Stomach (tissue), 9 donors: Measurements from ENCODE around the gene AGAP1. TPM values are rescaled to one million over a fixed set of nuclear protein-coding genes. Genes with fewer than 3 reads are reported as not detected.

Experiments used
- DNase-seq, 2 donors: peaks; one replicate each; pipeline versions ENCODE4 v3.0.0 to v3.0.0-alpha.2; 2013 to 2019
- H3K27ac ChIP-seq, 5 donors: fragments of 200-600 bp in 4 of 5; sonication (generic) in 4 of 5; one replicate each; pipeline ENCODE4 v1.5.1; 2013 to 2019; ENCODE audit warnings: mild to moderate bottlenecking in 1 of 5, moderate library complexity in 1 of 5
- H3K27me3 ChIP-seq, 3 donors: fragments of 200-600 bp; sonication (generic); one replicate each; pipeline ENCODE4 v1.5.1; 2017 to 2019; ENCODE audit warnings: mixed run types in 1 of 3
- H3K36me3 ChIP-seq, 4 donors: fragments of 200-600 bp; sonication (generic); 1 replicate in 3 of 4; 2 replicates in 1 of 4; pipeline ENCODE4 v1.5.1; 2016 to 2019
- H3K4me1 ChIP-seq, 4 donors: fragments of 200-600 bp; sonication (generic); one replicate each; pipeline ENCODE4 v1.5.1; 2016 to 2019
- H3K4me3 ChIP-seq, 4 donors: fragments of 200-600 bp; sonication (generic) in 3 of 4; one replicate each; pipeline ENCODE4 v1.5.1; 2016 to 2019; ENCODE audit warnings: mild to moderate bottlenecking in 1 of 4
- H3K9me3 ChIP-seq, 4 donors: fragments of 200-600 bp; sonication (generic); one replicate each; pipeline ENCODE4 v1.5.1; 2016 to 2019
- CTCF ChIP-seq, 7 experiments: fragments of 450-650 bp in 4 of 7; fragments of 200-600 bp in 3 of 7; sonication (generic) in 3 of 7; IDR thresholded peaks; one replicate each; pipeline ENCODE4 v1.5.1; 2016 to 2019; ENCODE audit warnings: antibody characterized with exemption in 7 of 7, control low read depth in 2 of 7, mild to moderate bottlenecking in 1 of 7
- EP300 ChIP-seq: sonication (generic); formaldehyde crosslinking; IDR thresholded peaks from one replicate; pipeline ENCODE4 v1.6.1; 2017; ENCODE audit warnings: antibody characterized with exemption
- POLR2A ChIP-seq, 4 donors: fragments of 450-650 bp; IDR thresholded peaks; one replicate each; pipeline ENCODE4 v1.6.1; 2016; ENCODE audit warnings: antibody characterized with exemption in 4 of 4, control low read depth in 2 of 4, mild to moderate bottlenecking in 1 of 4, moderate library complexity in 1 of 4
- POLR2AphosphoS5 ChIP-seq, 3 donors: sonication (generic); formaldehyde crosslinking; IDR thresholded peaks; one replicate each; pipeline ENCODE4 v1.6.1; 2016; ENCODE audit warnings: antibody characterized with exemption in 3 of 3
- WGBS, 5 donors: extraction: QIAGEN DNeasy Blood & Tissue Kit in 3 of 5; methylation state at CpG; one replicate each; pipeline versions ENCODE4 v1.1.5 to v1.1.7; 2013 to 2018; 5-methylcytosine and 5-hydroxymethylcytosine counted together
- intact Hi-C: fragments of 100-400 bp; cut with DNase I; formaldehyde crosslinking; loops from one replicate; pipeline ENCODE4 v1.15.1; 2023; ENCODE audit warnings: low total_unique reads
- polyA plus RNA-seq, 3 donors: library from polyadenylated mRNA; stranded (reverse); fragments of 200-250 nt; gene quantifications; one replicate each; pipeline ENCODE4 v1.2.3, GENCODE V29; 2013
- total RNA-seq, 5 donors: library from RNA; depleted of rRNA; stranded (reverse); fragments of >200 nt; gene quantifications; one replicate each; pipeline versions ENCODE4 v1.1.0 to v1.2.3, GENCODE V29; 2014 to 2016
- donor health status: healthy with polysubstance abuse.
- donor health status: Bipolar disorder and iron deficiency.
- donor health status: healthy.

Gene AGAP1
- total and polyA plus RNA-seq, 8 donors, result 4.2 to 139 (median 35.0) TPM

GRCh38 chr2:236001166-236001828, 507.5 kb downstream of the AGAP1 start:
- no peaks in the 10 kb centered on the region for H3K9me3 ChIP-seq
- peaks cover 0 to 13% (median 12%) of the 10 kb centered on the region in 4 donors for H3K36me3 ChIP-seq
- no peaks in the 10 kb centered on the region for H3K4me1 ChIP-seq
- TF ChIP-seq EP300, result no peak
- TF ChIP-seq POLR2AphosphoS5 (IDR thresholded peaks at IDR 0.05), result no peak
- no peak for TF ChIP-seq CTCF (IDR thresholded peaks at IDR 0.05)
- peak in 1 of 2 donors; percentile 36 for DNase-seq
- WGBS, 5 donors, result 87 to 91% (median 89%) methylated on average over 20 of the region's 20 CpGs
- H3K4me3 ChIP-seq, result no peak overlapping the region
- intact Hi-C loops, result no loop called here
- no peaks in the 10 kb centered on the region for H3K27me3 ChIP-seq
- H3K27ac ChIP-seq, result no peak overlapping the region

- intact Hi-C loops, result no loop called here
- H3K27ac ChIP-seq, result no peak overlapping the region
- TF ChIP-seq POLR2A (IDR thresholded peaks at IDR 0.05), result no peak
- TF ChIP-seq CTCF (IDR thresholded peaks at IDR 0.05), result no peak
- no peak for TF ChIP-seq POLR2AphosphoS5 (IDR thresholded peaks at IDR 0.05)
- no peak for TF ChIP-seq EP300
- H3K4me1 ChIP-seq, result no peaks in the 10 kb centered on the region
- 86 to 98% (median 94%) methylated on average over 8 of the region's 8 CpGs for WGBS, 5 donors
- DNase-seq, result no peak
- H3K9me3 ChIP-seq, result no peaks in the 10 kb centered on the region
- H3K36me3 ChIP-seq, result peaks cover 0 to 13% (median 12%) of the 10 kb centered on the region in 4 donors
- no peaks in the 10 kb centered on the region for H3K27me3 ChIP-seq
- H3K4me3 ChIP-seq, result no peak overlapping the region
Measured at GRCh38 chr2:236001854-236002253, 508.0 kb downstream of the AGAP1 start.

GRCh38 chr2:236008006-236008405, 514.2 kb downstream of the AGAP1 start:
- Histone ChIP-seq H3K36me3 (peaks cover 0 to 9% (median 4%) of the 10 kb centered on the region in 4 donors), H3K27me3 (no peaks in the 10 kb centered on the region), H3K27ac (no peak overlapping the region), H3K4me1 (no peaks in the 10 kb centered on the region), H3K9me3 (no peaks in the 10 kb centered on the region), H3K4me3 (no peak overlapping the region)
- no peak for DNase-seq
- TF ChIP-seq CTCF (IDR thresholded peaks at IDR 0.05), result no peak
- TF ChIP-seq EP300, result no peak
- no peak for TF ChIP-seq POLR2A (IDR thresholded peaks at IDR 0.05)
- no peak for TF ChIP-seq POLR2AphosphoS5 (IDR thresholded peaks at IDR 0.05)
- intact Hi-C loops, result no loop called here
- WGBS, 5 donors, result 85 to 94% (median 91%) methylated on average over 6 of the region's 6 CpGs

- TF ChIP-seq POLR2A (IDR thresholded peaks at IDR 0.05) (no peak), POLR2AphosphoS5 (IDR thresholded peaks at IDR 0.05) (no peak), CTCF (IDR thresholded peaks at IDR 0.05) (no peak), EP300 (no peak)
- no peak for DNase-seq
- intact Hi-C loops, result no loop called here
- no peaks in the 10 kb centered on the region for H3K9me3 ChIP-seq
- no peak overlapping the region for H3K4me3 ChIP-seq
- H3K27ac ChIP-seq, result no peak overlapping the region
- no peaks in the 10 kb centered on the region for H3K4me1 ChIP-seq
- peaks cover 0 to 6% (median 0%) of the 10 kb centered on the region in 4 donors for H3K36me3 ChIP-seq
- H3K27me3 ChIP-seq, result no peaks in the 10 kb centered on the region
- WGBS, 5 donors, result 85 to 92% (median 89%) methylated on average over 9 of the region's 9 CpGs
Measured at GRCh38 chr2:236008857-236009256, 515.0 kb downstream of the AGAP1 start.
